ENCODE results near the gene PPP1R9A.

GRCh38 chr7:95209276-95209675 lies 301.9 kb downstream of the PPP1R9A start:
- TF ChIP-seq CSRNP3 (CRISPR knock-in tag; IDR thresholded peaks at IDR 0.05) (no peak), ZFP3 (CRISPR knock-in tag; IDR thresholded peaks at IDR 0.05) (no peak), ZNF8 (CRISPR knock-in tag; IDR thresholded peaks at IDR 0.05) (no peak), ZNF565 (CRISPR knock-in tag; conservative IDR thresholded peaks at IDR 0.05; ENCODE audit: low read depth) (no peak), ZFP30 (CRISPR knock-in tag; IDR thresholded peaks at IDR 0.05) (no peak), TOX (CRISPR knock-in tag; IDR thresholded peaks at IDR 0.05; ENCODE audit: borderline replicate concordance) (no peak), SNAI2 (CRISPR knock-in tag; IDR thresholded peaks at IDR 0.05) (no peak), PPARA (CRISPR knock-in tag; IDR thresholded peaks at IDR 0.05; ENCODE audit: borderline replicate concordance) (no peak)

Measured in SK-N-SH treated with all-trans-retinoic acid at 6 μM for 48 hours (cell line).